ENCODE measurements around the gene WDR1.

WDR1 gene

DNA sequence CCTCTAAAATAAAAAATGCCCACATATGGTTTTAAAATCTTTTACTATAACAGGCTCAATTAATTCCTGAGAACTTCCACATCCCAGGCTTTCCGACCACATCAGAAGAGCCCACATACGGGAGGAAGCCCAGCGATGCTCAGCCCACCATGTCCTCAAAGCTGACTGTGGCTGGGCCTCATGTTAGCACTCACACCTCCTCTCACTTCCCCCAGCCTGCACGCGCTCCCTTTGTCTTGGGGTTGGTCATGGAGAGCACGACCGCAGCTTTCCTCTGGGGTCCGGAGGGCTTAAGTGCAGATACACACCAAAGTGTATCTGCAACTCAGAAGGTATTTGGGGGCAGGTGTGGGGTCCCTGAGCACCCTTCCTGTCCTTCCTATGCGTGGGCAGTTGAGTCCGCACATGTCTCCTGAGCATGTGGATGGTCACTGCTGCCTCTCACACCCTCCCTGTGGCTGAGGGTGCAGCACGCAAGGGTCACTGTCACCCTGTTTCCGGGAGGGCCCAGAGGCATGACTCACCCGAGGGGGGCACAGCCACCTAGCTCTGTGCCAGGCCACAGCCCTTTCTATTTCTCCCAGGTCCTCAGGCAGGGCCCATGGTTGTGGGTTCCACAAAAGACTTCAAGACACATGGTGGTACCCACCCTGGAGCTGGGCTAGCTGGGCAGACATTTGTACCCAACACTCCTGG is 21.2 kb downstream of the WDR1 start:
- no peaks in the 10 kb centered on the region for H3K27me3 ChIP-seq (ENCODE audit: control insufficient read depth, low read length)
- H4K20me1 ChIP-seq (ENCODE audit: control insufficient read depth, insufficient read depth, low read depth, low read length) = peaks cover 9% of the 10 kb centered on the region; the same call in 1 of the 2 replicates
- no peak overlapping the region for H3K4me3 ChIP-seq (ENCODE audit: low read length)
- H3K79me2 ChIP-seq (ENCODE audit: control insufficient read depth, low read length) = peaks cover 89% of the 10 kb centered on the region
- no peak for TF ChIP-seq EZH2phosphoT487 (IDR thresholded peaks at IDR 0.05; ENCODE audit: borderline replicate concordance, low read length)
- TF ChIP-seq, protein P1, sequence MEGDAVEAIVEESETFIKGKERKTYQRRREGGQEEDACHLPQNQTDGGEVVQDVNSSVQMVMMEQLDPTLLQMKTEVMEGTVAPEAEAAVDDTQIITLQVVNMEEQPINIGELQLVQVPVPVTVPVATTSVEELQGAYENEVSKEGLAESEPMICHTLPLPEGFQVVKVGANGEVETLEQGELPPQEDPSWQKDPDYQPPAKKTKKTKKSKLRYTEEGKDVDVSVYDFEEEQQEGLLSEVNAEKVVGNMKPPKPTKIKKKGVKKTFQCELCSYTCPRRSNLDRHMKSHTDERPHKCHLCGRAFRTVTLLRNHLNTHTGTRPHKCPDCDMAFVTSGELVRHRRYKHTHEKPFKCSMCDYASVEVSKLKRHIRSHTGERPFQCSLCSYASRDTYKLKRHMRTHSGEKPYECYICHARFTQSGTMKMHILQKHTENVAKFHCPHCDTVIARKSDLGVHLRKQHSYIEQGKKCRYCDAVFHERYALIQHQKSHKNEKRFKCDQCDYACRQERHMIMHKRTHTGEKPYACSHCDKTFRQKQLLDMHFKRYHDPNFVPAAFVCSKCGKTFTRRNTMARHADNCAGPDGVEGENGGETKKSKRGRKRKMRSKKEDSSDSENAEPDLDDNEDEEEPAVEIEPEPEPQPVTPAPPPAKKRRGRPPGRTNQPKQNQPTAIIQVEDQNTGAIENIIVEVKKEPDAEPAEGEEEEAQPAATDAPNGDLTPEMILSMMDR (IDR thresholded peaks at IDR 0.05; ENCODE audit: low read depth, low read length, poor library complexity, severe bottlenecking) = no peak
- no peaks in the 10 kb centered on the region for H3K9me3 ChIP-seq (ENCODE audit: control insufficient read depth, insufficient read depth, low read length)
- peaks cover 99% of the 10 kb centered on the region for H3K36me3 ChIP-seq (ENCODE audit: control insufficient read depth, low read length)
- no peaks in the 10 kb centered on the region for H3F3A ChIP-seq (ENCODE audit: control insufficient read depth, insufficient read depth)
- no peaks in the 10 kb centered on the region for H3K4me1 ChIP-seq (ENCODE audit: control insufficient read depth, low read length)
- no peak overlapping the region for H3K27ac ChIP-seq (ENCODE audit: low read depth, low read length)
- no peaks in the 10 kb centered on the region for H3K9me2 ChIP-seq (replicated peaks; ENCODE audit: control insufficient read depth, low read length)
- H3K4me2 ChIP-seq (ENCODE audit: low read length) = no peak overlapping the region

DNA sequence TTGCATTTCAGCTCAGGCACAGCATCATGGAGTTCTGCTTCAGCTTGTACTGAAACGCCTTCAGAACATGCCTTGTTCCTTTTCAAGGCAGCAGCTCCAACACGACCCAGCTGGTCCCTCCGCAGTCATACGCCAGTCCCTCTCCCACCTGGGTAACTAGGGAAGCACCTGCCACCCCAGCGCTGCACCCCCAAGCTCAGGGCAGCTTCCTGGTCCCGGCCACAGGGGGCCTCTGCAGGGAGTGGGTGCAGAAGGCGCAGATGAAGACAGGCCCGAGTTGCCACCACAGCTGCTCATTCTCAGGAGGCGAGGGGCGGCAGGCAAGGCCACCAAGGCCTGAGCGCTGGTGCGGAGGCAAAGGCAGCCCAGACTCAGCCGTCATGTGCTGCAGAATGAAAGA is 21.8 kb downstream of the WDR1 start:
- no peaks in the 10 kb centered on the region for H3K9me3 ChIP-seq (ENCODE audit: control insufficient read depth, insufficient read depth, low read length)
- peaks cover 86% of the 10 kb centered on the region for H3K79me2 ChIP-seq (ENCODE audit: control insufficient read depth, low read length)
- TF ChIP-seq EZH2phosphoT487 (IDR thresholded peaks at IDR 0.05; ENCODE audit: borderline replicate concordance, low read length) = no peak
- TF ChIP-seq, protein P1 (IDR thresholded peaks at IDR 0.05; ENCODE audit: low read depth, low read length, poor library complexity, severe bottlenecking) = no peak
- H3K4me1 ChIP-seq (ENCODE audit: control insufficient read depth, low read length) = no peaks in the 10 kb centered on the region
- no peak overlapping the region for H3K4me2 ChIP-seq (ENCODE audit: low read length)
- no peak overlapping the region for H3K27ac ChIP-seq (ENCODE audit: low read depth, low read length)
- no peaks in the 10 kb centered on the region for H3F3A ChIP-seq (ENCODE audit: control insufficient read depth, insufficient read depth)
- peaks cover 98% of the 10 kb centered on the region for H3K36me3 ChIP-seq (ENCODE audit: control insufficient read depth, low read length)
- peaks cover 9% of the 10 kb centered on the region; the same call in 1 of the 2 replicates for H4K20me1 ChIP-seq (ENCODE audit: control insufficient read depth, insufficient read depth, low read depth, low read length)
- no peak overlapping the region for H3K4me3 ChIP-seq (ENCODE audit: low read length)
- H3K27me3 ChIP-seq (ENCODE audit: control insufficient read depth, low read length) = no peaks in the 10 kb centered on the region
- H3K9me2 ChIP-seq (replicated peaks; ENCODE audit: control insufficient read depth, low read length) = no peaks in the 10 kb centered on the region

DNA sequence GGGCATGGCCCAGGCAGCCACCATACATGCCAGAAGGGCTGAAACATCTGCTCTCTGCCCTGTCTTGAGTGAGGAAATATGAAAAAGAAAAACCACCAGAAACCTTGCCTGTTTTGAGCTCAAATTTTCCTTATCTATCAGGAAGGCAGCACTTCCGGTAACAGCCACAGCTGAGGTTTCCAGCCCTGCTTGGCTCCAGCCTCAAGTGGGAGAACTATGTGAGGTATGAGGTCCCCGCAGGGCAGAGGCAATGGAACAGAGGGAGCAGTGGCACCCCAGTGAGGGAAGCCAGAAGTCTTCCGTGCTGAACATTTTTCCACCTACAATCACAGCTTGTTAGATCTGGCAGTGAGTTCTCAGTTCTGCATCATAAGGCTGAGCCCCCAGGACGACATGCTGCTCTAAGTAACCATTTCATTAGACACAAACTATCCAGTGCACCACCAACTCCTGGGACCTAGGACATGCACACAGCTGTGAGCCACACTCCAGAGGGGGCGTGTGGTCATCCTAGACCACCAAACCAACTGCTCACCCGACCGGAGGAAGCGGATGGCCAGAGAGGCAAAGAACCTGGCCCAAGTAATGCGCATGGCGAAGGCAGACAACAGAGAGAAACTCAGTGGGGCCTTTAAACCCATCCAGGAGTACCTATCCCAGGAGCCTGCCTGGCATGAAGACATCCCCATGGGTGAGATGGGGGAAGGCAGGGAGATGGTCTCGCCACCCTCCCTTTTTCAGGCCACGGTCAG is 22.6 kb downstream of the WDR1 start:
- Histone ChIP-seq H4K20me1 (ENCODE audit: control insufficient read depth, insufficient read depth, low read depth, low read length) (peaks cover 9% of the 10 kb centered on the region; the same call in 1 of the 2 replicates), H3K9me3 (ENCODE audit: control insufficient read depth, insufficient read depth, low read length) (no peaks in the 10 kb centered on the region), H3K79me2 (ENCODE audit: control insufficient read depth, low read length) (peaks cover 79% of the 10 kb centered on the region), H3K9me2 (replicated peaks; ENCODE audit: control insufficient read depth, low read length) (no peaks in the 10 kb centered on the region), H3K27ac (ENCODE audit: low read depth, low read length) (no peak overlapping the region), H3K4me1 (ENCODE audit: control insufficient read depth, low read length) (no peaks in the 10 kb centered on the region), H3K4me3 (ENCODE audit: low read length) (no peak overlapping the region), H3K36me3 (ENCODE audit: control insufficient read depth, low read length) (peaks cover 97% of the 10 kb centered on the region), H3F3A (ENCODE audit: control insufficient read depth, insufficient read depth) (no peaks in the 10 kb centered on the region), H3K4me2 (ENCODE audit: low read length) (no peak overlapping the region), H3K27me3 (ENCODE audit: control insufficient read depth, low read length) (no peaks in the 10 kb centered on the region)
- TF ChIP-seq, protein P1 (IDR thresholded peaks at IDR 0.05; ENCODE audit: low read depth, low read length, poor library complexity, severe bottlenecking) = no peak
- no peak for TF ChIP-seq EZH2phosphoT487 (IDR thresholded peaks at IDR 0.05; ENCODE audit: borderline replicate concordance, low read length)

All from DOHH2 (cell line).